GM21723 (cell line): ENCODE results near the gene PACSIN2.
"Not testable (repeated sequence)": the region's sequence is repeated elsewhere in the genome, so short reads cannot be mapped to it uniquely, and the experiment has no call there.

Experiments used
- ATAC-seq: cut with Tn5 transposase; IDR thresholded peaks from one replicate; pipeline ENCODE4 v1.9.1; 2021; ENCODE audit warnings: mild to moderate bottlenecking, moderate library complexity; ENCODE audit not compliant: unreplicated experiment

PACSIN2 gene

DNA sequence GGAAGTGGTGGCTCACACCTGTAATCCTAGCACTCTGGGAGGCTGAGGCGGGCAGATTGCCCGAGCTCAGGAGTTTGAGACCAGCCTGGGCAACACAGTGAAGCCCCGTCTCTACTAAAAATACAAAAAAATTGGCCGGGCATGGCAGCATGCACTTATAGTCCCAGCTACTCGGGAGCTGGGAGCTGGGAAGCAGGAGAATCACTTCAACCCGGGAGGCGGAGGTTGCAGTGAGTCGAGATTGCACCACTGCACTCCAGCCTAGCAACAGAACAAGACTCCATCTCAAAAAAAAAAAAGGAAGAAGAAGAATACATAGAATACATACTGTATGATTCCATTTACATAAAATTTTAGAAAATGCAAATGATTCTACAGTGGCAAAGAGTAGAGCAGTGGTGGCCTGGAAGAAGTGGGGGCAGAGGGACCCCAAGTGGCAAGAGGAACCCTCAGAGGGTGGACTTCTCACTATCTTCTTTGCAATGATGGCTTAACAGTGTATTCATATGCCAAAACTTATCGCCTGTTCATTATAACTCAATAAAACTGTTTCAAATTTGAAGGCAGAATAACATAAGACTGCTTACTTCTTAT is 22.0 kb downstream of the PACSIN2 start:
- ATAC-seq = no peak

DNA sequence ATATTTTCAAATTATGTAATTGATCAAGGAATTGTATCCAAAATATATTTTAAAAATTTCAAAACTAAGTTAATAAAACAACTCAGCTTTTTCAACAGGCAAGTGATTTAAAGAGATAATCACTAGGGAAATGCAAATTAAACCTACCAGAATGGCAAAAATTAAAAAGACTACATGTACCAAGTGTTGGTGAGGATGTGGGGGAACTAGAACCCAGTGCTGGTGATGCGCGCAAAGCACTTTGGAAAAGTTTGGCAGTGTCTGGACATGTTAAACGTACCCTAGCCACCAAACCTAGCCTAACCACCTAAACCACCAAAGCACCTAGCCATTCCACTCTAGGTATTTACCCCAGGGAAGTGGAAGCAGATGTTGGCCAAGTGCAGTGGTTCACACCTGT is 22.9 kb downstream of the PACSIN2 start:
- ATAC-seq = no peak

DNA sequence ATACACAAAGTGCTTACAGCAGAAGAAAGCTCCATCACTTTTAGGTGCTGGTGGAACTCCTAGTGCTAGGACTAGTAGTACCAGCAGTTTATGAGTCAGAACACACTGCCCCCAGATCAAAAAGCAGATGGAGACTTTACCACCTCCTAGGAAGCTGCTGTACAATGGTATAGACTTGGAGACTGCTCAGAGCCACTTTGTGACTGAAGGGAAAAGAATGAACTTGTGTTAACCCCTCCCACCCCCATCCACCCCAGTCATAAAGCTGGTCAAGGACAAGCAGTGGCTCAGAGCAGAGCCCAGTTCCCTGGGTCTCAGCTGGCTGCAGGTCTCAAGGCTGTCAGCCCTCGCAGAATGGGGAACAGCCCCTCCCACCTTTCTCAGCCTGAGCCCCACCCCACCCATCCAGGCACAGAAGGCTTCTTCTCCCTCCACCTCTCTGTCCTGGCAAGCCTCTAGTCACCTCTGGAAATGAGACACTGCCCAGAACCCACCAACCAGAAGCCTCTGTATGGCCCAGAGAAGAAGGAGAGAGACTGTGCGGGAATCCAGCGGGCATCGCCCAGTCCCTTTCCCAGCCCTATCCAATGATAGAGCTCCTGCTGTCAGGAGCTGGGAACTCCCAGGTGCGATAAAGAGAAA is 23.8 kb downstream of the PACSIN2 start:
- ATAC-seq = no peak

DNA sequence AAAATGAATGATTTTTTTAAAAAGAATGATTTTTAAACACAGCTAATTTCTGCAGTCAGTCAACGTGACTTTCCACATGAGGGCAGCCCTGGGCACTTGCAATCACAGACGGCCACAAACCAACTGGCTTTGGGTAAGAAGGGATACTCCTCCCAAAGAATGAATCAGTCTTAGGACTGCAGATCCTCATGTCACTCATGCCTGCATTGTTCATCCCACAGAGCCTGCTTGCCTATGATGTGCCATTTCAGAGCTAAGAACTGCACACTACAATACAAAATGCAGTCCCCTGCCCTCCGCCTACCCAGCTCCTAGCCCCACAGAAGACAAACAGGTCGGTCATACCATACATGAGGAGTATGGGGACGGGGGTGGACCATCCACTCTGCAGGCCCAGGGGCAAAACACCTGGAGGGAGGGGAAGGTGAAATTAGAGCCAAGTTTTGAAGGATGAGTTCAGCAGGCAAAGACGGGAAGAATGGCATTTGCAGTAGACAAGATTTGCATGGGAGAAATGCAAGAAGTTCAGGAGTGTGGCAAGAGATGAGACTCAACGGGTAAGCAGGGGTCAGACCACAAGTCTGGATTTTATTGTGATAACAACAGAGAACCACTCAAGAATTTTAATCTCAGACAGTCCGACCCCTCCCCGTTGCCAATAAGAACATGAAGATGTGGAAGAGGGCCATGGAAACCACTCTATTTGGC is 24.7 kb downstream of the PACSIN2 start:
- ATAC-seq = no peak

DNA sequence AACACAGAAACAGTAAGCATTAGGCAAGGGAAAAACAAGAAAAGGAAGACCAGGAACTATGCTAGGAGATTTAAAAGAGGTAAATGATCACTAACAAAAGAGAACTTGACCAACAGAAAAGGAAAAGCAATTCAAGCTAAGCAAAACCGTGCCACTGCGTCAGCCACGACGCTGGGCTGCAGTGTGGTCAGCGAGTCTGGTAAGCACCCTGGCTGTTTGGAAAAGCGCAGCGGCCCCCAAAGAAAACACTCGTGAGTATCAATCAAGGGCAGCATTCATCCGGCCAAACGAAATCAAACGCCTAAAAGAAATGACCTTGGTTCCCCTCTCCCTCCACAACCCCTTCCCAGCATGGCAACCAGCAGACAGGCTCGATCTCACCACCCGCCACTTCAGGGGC is 28.8 kb downstream of the PACSIN2 start:
- no peak for ATAC-seq

DNA sequence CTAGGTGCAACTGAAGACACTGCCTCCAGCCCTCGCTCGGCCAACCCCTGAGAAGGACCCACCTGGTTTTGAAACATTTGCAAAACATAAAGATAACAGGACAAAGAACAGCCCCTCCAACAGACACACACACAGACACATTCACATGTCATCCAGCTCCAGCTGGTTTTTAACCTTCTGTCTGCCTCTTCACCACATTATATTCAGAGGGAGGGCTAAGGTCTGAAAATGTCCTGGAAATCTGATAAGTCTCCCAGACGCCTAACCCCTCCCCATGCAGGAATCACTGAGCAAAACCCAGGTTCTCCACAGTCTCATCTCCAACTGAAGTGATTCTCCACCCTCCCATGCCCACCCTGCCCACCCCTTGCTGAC is 29.4 kb downstream of the PACSIN2 start:
- no peak for ATAC-seq

DNA sequence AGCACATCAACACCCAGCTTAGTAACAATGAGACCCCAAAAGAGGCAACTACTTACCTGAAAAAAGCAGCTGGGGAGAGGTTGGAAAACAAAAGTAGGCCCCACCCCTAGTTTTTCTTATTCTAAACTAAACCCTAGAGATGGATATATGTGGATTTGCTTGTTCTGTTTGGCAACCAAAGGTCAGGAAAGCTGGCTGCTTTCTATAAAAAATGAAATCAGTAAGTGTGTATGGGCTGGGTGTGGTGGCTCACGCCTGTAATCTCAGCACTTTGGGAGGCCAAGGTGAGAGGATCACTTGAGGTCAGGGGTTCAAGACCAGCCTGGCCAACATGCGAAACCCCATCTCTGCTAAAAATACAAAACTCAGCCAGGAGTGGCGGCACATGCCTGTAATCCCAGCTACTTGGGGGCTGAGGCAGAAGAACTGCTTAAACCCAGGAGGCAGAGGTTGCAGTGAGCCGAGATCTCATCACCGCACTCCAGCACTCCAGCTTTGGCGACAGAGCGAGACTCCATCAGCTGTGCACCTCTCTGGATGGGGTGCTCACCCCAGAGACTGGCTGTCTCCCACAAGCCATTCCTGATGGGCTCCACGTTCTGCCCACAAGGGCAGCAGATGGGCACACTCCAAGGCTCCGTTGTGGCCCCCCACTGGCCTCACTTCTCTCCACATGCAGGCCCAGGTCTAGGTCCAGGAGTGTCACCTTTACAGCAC is 30.0 kb downstream of the PACSIN2 start:
- no peak for ATAC-seq

DNA sequence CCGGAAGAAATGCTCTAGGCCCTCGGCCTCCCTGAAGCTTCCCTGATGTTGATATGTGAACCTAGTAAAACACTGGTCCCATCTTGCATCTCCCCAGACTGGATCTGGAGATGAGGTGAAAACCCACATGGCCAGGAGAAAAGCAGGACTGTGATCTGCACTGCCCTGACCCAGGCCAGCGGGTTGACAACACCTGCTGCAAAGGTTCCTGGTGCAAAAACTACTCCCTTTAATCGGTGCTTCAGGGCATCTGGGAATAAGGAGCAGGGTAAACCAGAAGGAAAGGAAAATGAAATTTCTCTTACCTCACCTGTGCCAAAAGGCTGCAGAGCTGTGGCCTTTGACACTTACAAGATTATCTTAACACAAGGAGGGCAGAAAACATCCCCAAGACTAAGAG is 30.6 kb downstream of the PACSIN2 start:
- ATAC-seq = no peak

DNA sequence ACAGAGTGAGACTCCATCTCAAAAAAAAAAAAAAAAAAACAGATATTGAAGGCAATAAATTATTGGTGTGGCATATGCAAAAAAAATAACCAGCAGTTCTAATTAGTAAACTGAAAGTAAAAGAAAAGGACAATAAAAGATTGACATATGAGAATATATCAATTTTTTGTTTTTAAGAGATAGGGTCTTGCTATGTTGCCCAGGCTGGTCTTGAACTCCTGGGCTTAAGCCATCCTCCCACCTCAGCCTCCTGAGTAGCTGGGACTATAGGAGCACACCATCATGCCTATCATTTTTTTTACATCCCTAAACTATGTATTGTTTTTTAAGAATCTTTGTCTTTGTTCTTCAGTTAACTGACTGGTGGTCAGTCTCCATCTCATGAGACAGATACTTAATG is 31.5 kb downstream of the PACSIN2 start:
- ATAC-seq = no peak

DNA sequence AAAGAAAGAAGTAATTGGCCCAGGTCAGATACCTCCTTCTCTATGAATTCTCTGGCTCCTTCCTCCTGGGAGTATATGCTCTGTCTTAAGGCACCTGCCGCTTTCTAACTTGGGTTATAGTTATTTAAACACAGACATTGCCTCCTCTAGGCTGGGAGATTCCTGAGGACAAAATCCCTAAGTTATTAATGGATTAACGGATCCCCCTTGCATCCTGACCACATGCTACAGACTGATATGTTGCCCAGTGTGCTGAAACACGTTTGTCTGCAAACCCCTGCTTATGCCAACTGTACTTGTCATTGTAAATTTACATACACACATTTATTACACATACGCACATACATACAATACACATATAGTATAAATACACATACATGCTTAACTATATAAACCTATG is 35.3 kb downstream of the PACSIN2 start:
- ATAC-seq = no peak

DNA sequence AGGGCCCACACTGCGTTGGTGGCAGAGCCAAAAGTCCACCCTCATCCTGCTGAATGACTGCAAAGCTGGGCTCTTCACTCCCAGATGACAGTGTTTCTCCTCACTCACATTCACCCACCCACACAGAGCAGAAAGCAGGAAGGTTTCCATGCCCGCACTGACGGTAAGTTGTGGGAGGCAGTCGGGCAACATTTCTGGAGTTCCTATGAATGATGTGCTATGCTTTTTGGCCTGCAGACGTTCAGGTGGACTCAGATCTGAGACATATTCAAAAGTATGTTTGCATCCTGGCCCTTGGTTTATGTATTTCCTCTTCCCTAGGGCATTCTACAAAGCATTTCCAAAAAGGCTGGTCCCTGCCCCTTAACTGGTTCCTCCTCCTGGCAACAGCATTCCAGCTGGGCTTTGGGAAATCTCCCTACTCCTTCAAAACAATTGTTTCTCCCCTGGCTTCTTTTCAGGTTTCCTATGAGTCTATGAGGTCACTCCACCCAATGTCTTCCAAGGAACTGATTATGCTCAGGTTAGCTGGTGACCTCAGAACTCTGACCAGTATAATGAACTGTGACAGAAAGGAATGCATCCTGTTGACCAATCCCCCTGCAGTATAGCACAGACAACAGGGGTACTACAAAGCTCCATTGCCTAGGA is 36.4 kb downstream of the PACSIN2 start:
- ATAC-seq = no peak

DNA sequence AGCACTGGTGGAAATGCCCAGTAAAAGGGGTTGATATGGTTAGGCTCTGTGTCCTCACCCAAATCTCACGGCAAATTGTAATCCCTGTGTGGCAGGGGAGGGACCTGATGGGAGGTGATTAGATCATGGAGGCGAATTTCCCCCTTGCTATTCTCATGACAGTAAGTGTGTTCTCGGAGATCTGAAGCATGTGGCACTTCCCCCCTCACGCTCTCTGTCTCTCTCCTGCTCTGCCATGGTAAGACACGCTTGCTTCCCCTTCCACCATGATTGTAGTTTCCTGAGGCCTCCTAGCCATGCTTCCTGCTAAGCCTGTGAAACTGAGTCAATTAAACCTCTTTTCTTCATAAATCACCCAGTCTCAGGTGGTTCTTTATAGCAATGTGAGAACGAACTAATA is 37.4 kb downstream of the PACSIN2 start:
- ATAC-seq = no peak

DNA sequence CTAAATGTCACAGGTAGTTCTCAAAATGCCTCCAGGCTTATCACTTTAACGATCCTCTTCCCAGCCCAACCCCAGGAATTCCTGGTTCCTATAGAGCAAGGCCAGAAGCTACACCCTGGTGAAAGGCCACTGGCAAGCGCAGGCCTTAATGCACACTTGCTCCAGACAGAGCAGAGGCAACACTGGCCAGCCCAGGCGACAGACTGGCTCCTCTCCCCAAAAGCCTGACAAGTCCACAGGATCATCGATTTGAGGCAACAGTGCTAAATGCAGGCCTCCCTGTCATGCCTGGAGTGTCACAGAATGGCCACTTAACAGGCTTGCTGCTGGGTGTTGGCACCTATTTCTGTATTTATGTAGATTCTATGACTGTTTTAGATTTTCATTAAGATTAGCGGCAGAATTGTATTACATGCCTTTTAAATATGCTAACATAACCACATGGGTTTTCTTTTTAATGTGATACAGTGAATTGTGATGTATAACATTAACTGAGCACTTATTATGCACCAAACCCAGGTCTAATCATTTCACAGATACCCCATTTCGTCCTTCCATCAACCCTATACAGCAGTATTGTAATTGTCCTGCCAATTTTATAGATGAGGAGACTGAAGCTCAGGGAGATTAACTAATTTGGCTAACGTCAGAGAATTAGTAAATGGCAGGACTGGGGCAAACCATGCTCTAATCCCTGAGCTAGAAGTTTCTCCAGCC is 38.6 kb downstream of the PACSIN2 start:
- ATAC-seq = no peak

DNA sequence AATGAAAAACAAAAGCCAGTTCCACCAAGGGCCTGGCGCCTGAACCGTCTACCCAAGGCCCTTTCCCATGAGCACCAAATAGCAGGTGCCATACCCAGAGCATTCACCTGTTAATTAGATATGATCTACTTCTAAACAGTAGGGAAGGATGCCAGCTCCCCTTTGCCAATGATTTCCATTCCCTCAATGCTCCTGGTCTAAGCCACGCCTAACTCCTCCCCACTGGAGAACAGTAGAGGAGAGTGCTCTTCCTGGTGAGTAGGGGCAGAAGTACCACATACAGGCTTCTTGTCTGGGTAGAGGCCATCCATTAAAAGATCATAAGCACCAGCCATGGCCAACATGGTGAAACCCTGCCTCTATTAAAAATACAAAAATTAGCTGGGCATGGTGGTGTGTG is 40.7 kb downstream of the PACSIN2 start:
- no peak for ATAC-seq

DNA sequence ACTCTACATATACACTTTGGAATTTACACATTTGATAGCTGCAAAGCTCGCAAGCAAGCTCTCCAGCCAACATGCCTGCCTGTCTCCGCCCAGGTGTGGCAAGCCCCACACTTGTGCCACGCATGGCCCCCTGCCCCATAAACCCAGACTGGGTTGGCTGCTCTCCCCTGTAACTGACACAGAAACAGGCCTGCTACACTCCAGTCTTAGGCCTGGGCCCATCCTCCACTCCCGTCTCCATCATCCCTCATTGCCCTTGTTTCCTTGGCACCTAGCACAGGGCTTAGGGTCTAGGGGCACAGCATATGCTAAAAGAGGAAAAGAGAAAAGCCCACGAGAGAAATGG is 41.4 kb downstream of the PACSIN2 start:
- ATAC-seq = no peak

DNA sequence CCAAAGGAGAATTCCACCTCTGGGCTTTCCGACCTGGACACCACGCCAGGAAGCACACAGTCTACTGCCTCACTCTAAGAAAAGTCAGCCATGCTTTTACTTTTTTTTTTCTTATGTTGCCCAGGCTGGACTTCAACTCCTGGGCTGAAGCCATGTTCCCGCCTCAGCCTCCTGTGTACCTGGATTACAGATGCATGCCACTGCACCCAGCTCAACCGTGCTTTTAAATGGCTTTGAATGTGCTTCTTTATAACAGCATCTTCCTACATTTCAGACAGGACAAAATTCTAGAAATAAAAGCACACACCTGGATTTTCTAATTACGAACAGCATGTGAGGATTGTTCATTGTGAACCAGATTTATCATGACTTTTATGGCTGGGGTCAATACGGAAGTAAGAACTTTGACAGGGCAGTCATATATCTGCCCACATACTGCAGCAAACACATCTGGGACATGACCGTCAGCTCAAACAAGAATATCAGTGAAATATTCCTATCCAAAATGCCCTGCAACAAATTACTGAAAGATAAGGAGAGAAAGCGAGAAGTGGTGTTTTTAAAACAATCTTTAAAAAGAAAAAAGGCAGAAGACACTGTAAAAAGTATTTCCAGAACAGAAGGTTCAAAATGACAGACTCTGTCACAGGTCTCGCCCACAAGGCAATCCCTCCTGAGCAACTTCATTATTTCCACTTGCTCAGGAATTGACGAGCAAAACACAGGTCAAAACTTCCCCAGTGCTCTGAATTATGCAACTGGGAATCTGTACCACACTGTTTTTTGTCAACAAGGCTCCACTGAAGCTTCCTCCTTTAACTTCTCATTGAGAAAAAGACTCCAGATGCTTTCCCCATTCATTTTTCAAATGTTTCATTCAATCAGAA is 42.1 kb downstream of the PACSIN2 start:
- ATAC-seq = no peak

DNA sequence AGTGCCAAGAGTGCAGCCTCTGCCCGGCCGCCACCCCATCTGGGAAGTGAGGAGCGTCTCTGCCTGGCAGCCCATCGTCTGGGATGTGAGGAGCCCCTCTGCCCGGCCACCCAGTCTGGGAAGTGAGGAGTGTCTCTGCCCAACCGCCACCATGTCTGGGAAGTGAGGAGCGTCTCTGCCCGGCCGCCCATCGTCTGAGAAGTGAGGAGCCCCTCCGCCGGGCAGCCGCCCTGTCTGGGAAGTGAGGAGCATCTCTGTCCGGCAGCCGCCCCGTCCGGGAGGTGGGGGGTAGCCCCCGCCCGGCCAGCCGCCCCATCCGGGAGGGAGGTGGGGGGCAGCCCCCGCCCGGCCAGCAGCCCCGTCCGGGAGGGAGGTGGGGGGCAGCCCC is 43.5 kb downstream of the PACSIN2 start:
- ATAC-seq = not testable (repeated sequence)

DNA sequence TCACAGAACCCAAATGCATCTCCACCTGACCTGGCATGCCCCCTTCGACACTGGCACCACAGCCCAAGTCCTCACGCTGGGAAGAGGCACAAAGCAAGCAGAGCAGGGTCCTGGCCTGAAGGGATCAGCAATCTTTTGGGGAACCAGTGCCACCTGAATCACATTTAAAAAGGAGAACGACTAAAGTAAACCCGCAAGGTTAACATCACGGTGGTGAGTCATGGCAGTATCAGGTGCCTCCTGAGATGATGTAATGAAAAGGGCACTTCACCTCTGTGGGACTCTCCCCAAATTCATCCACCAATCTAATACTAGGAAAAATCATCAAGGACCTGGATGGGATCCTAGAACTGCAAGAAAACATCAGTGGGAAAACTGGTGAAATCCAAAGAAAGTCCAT is 44.9 kb downstream of the PACSIN2 start:
- ATAC-seq = no peak

DNA sequence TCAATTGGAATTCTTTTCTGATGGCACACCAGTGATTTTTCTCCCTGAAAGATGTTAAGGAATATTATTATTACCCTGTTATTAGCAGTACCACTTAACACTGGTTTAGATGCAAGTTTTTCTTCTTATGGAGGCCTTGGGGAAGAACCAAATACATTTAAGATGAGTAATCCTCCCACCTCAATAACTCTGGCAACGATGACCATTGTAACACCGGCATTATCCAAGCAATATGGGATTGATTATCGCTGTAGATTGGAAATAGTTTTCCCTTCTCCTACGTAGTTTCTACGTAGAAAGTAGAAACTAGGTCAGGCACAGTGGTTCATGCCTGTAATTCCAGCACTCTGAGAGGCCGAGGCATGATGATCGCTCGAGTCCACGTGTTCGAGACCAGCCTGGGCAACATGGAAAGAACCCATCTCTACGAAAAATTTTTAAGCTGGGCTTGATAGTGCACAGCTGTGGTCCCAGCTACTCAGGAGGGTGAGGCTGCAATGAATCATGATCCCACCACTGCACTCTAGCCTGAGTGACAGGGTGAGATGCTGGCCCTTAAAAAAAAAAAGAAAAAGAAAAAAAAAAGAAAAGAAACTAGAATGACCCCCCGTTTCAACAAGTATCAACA is 45.5 kb downstream of the PACSIN2 start:
- ATAC-seq = no peak
